ENCODE measurements around the gene RNF2.

Gene RNF2

GRCh38 chr1:185096531-185096930 lies 51.2 kb downstream of the RNF2 start:
- DNase-seq (ENCODE audit: low spot score): no peak

- DNase-seq (ENCODE audit: low spot score): no peak
Observed at GRCh38 chr1:185104083-185104482, 58.7 kb downstream of the RNF2 start.

- no peak for DNase-seq (ENCODE audit: low spot score)
Observed at GRCh38 chr1:185105121-185105520, 59.8 kb downstream of the RNF2 start.

GRCh38 chr1:185108321-185108720 lies 63.0 kb downstream of the RNF2 start:
- DNase-seq (ENCODE audit: low spot score): no peak

DNA sequence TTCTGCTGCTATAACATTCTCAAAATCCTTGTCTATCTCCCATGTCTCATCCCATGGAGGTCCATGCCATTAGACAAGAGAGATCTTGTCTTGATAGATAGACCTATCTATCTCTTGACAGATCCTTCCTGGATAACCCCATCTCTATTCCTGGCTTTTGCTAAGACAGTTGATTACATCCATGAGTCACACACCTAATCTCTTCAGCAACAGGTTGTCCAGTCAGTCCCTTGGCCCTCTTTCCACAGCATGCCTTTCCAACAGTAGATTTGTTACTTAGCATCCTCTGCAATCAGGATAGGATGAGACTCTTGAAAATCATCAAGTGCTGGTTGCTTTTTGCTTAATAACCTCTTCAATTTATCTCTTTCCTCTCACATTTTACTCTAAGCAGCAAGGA lies 64.8 kb downstream of the RNF2 start:
- no peak for DNase-seq (ENCODE audit: low spot score)

DNA sequence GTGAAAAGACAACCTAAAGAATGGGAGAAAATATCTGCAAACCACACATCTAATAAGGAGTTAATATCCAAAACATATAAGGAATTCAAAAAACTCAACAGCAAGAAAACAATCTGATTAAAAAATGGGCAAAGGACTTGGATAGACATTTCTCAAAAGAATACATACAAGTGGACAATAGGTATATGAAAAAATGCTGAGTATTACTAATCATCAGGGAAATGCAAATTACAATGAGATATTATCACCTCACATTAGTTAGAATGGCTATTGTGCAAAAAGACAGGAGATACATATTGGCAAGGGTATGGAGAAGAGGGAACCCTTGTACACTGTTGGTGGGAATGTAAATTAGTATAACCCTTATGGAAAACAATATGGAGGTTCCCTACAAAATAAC lies 66.5 kb downstream of the RNF2 start:
- no peak for DNase-seq (ENCODE audit: low spot score)

- no peak for DNase-seq (ENCODE audit: low spot score)
Observed at GRCh38 chr1:185112356-185112755, 67.0 kb downstream of the RNF2 start.

GRCh38 chr1:185129708-185130107 lies 84.3 kb downstream of the RNF2 start:
- no peak for DNase-seq (ENCODE audit: low spot score)

DNA sequence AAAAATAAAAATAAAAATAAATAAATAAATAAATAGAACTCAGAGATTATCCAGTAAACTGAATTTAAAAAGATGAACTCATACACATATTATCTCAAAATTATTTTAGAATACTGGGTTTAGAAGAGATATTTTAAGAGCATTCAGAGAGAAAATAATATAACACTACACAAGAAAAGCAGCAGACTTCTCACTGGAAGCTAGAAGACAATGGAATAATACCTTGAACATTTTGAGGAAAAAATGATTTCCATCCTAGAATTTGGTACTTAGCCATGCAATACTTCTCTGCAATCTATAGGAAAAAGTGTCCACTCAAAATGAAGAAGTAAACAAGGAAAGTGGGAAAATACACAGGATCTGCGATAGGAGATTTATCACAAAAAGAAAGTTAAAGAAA lies 87.2 kb downstream of the RNF2 start:
- no peak for DNase-seq (ENCODE audit: low spot score)

DNA sequence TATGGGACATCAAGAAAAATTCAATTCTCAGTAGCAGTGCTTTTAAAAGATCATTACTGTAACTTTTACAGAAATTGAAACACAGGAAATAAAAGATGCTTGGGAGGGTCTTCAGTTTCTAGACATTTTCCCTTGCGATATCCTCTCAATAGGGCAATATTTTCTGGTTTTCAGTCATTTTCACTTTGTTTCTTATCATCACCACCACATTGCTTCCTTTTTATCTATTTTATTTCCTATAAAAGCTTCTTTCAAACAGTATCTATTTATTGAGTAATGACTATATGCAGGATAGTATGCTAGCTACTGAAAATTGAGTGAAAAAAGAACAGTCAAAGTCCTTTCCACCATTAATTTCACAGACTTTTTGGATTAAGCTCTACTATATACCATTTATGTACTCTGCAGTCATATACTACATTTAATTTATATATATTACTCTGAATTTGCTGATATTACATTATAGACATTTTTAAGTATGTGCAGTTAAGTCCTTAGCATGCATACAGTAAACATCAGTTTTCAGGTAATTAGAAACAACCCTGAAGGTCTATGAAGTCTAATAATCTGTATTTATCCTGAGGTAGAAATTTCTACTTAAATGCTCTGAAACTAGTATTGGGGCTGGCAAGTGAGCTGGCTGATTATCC lies 92.7 kb downstream of the RNF2 start:
- no peak for DNase-seq (ENCODE audit: low spot score)

GRCh38 chr1:185139246-185139645 lies 93.9 kb downstream of the RNF2 start:
- DNase-seq (ENCODE audit: low spot score): no peak

DNA sequence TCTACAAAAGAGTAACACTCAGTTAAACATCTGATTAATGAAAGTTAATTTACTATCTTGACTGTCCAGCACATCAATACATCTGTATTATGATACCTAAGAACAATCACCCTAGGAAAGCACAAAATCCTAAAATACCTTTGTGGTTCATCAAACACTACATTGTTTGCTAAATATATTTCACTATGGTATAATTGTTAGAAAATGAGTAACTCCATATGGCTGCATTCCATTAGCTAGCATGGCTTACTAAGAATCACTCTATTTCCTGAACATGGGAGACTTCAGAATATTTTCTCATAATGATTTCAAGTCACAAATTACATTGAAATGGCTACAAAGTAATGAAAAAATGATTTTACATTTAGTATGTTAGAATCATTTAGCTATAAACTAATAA lies 98.9 kb downstream of the RNF2 start:
- no peak for DNase-seq (ENCODE audit: low spot score)

DNA sequence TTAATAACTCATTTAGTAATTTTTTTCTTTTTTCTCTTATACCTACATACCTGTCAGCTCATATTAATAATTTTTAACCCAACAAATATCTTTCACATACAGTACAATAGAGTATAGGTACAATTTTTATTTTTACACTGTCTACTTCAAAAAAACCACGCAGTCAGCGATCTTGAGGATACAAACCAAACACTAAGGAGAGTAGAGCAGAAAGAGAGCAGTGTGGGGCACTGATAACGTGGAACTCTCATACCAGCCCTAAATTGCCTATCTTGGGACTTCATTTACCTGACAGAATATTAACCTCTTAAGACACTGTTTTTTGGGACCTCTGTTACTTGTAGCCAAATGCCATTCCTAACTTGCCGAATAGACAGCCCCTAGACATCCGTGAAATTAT lies 105.9 kb downstream of the RNF2 start:
- DNase-seq (ENCODE audit: low spot score): no peak

Data from pons (tissue), 1 donor.